Neural crest cell (in vitro differentiated cells): ENCODE measurements around the gene TLCD3B. TPM values are rescaled to one million over a fixed set of nuclear protein-coding genes. Genes with fewer than 3 reads are reported as not detected.

Experiments used
- DNase-seq: peaks from one replicate; pipeline ENCODE4 v3.0.0; 2021; ENCODE audit warnings: low read depth, mixed read lengths, low spot score
- H3K27ac Mint-ChIP-seq: one replicate; pipeline ENCODE4 v1.8.0; 2021; ENCODE audit warnings: mild to moderate bottlenecking, mixed read lengths; ENCODE audit not compliant: unreplicated experiment
- H3K27me3 Mint-ChIP-seq: 2 replicates; pipeline ENCODE4 v1.8.0; 2021; ENCODE audit warnings: low read depth, mild to moderate bottlenecking, mixed read lengths
- H3K36me3 Mint-ChIP-seq: 2 replicates; pipeline ENCODE4 v1.8.0; 2021; ENCODE audit warnings: low read depth, mild to moderate bottlenecking, mixed read lengths
- H3K4me1 Mint-ChIP-seq: 2 replicates; pipeline ENCODE4 v1.8.0; 2021; ENCODE audit warnings: mixed read lengths
- H3K4me3 Mint-ChIP-seq: one replicate; pipeline ENCODE4 v1.8.0; 2021; ENCODE audit warnings: mild to moderate bottlenecking, mixed read lengths
- H3K9me3 Mint-ChIP-seq: 2 replicates; pipeline ENCODE4 v1.8.0; 2021; ENCODE audit warnings: mixed read lengths
- total RNA-seq: library from RNA; stranded (reverse); gene quantifications from 2 replicates; pipeline ENCODE4 v1.2.1, GENCODE V29; 2021
- TF ChIP-seq, protein P1 (sequence below): fragments of 200-600 bp; sonication (generic); conservative IDR thresholded peaks from 2 replicates; pipeline ENCODE4 v1.5.0; 2021; ENCODE audit warnings: antibody characterized with exemption, mild to moderate bottlenecking

Gene TLCD3B
- total RNA-seq, 1 donor from 2014 or later = 14.2 TPM

DNA sequence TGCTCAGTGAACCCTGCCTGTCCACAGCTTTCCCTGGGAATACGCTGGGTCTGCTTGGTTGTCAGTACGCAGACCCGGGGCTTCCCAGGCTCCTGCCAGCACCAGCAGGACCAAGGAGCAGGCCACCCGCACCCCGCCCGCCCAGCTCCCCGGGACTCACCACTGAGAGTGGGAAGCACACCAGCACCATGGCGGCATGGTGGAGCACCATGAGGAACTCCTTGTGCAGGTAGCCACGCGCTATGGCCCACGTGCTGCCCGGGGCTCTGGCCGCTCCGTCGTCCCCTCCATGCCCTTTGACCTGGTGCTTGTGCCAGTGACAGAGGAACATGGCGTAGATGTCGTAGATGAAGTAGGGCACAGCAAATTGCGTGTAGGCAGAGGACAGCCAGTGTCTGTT lies 4.6 kb downstream of the TLCD3B start:
- H3K27me3 Mint-ChIP-seq = peaks cover 33% of the 10 kb centered on the region
- TF ChIP-seq, protein P1, sequence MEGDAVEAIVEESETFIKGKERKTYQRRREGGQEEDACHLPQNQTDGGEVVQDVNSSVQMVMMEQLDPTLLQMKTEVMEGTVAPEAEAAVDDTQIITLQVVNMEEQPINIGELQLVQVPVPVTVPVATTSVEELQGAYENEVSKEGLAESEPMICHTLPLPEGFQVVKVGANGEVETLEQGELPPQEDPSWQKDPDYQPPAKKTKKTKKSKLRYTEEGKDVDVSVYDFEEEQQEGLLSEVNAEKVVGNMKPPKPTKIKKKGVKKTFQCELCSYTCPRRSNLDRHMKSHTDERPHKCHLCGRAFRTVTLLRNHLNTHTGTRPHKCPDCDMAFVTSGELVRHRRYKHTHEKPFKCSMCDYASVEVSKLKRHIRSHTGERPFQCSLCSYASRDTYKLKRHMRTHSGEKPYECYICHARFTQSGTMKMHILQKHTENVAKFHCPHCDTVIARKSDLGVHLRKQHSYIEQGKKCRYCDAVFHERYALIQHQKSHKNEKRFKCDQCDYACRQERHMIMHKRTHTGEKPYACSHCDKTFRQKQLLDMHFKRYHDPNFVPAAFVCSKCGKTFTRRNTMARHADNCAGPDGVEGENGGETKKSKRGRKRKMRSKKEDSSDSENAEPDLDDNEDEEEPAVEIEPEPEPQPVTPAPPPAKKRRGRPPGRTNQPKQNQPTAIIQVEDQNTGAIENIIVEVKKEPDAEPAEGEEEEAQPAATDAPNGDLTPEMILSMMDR = no peak
- H3K36me3 Mint-ChIP-seq = no peaks in the 10 kb centered on the region

DNA sequence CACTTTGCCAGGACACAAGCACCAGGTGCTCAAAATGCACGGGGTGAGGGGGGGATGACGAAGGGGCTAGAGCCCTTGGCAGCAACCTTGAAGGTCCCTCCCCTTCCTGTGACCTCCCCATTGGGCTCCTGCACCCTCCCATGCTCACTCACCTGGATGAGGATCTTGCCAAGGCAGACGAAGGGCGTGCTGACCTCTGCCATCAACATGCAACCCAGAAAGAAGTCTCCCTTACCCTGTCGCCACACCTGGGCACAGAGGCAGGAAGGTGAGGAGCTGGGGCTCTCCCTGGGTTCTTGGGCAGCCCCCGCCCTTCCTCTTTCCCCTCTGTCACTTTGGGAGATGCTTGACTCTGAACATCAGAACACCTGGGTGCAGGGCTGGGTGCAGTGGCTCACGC lies 5.5 kb downstream of the TLCD3B start:
- TF ChIP-seq, protein P1 = no peak

More for the DNA sequence above, 4.6 kb downstream of the TLCD3B start:
- Mint-ChIP-seq H3K27ac (no peak overlapping the region), H3K4me3 (no peak overlapping the region), H3K9me3 (no peaks in the 10 kb centered on the region), H3K4me1 (peaks cover 11% of the 10 kb centered on the region)
- no peak for DNase-seq

DNA sequence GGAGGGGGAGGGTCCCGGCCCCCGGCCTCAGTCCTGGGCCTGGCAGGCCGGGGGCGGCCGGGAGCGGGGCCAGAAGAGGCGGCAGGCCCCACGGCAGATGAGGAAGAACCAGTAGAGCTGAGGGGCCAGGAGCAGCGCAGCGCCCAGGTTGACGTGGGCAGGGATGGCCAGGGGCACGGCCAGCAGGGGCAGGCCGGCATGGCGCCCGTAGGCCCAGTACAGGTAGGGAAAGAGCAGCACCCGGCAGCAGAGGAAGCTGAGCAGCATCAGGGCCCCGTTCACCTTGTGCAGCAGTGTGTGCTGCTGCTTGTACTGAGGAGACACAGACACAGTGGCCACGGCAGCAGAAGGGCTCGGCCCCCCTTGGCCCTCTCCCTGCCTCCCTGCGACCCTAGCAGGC lies 5.9 kb downstream of the TLCD3B start:
- no peaks in the 10 kb centered on the region for H3K36me3 Mint-ChIP-seq

More for the DNA sequence above, 5.5 kb downstream of the TLCD3B start:
- no peaks in the 10 kb centered on the region for H3K9me3 Mint-ChIP-seq
- no peaks in the 10 kb centered on the region for H3K36me3 Mint-ChIP-seq
- DNase-seq = no peak
- peak overlapping the region; percentile 50 for H3K27ac Mint-ChIP-seq
- H3K27me3 Mint-ChIP-seq = peaks cover 31% of the 10 kb centered on the region
- H3K4me3 Mint-ChIP-seq = no peak overlapping the region
- peaks cover 15% of the 10 kb centered on the region for H3K4me1 Mint-ChIP-seq

DNA sequence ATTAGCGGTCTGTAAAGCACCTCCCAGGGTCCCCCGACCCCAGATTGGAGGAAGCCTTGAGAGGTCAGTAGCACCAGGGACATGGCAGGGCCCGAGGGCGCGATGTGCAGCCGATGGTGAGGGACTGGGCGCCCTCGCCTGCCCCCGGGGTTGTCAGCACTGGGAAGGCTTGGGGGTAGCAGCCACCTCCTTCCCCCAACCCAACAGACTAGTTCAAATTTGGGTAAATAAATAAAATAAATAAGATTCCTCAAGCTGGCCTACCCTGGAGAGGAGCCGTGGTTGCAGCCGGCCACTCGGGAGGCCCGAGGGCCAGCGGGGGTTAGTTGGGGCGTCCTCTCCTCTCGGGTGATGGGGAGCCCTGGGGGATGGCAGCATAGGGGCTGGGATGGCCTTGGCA lies 6.6 kb downstream of the TLCD3B start:
- Mint-ChIP-seq H3K27me3 (peaks cover 22% of the 10 kb centered on the region), H3K36me3 (no peaks in the 10 kb centered on the region), H3K27ac (no peak overlapping the region), H3K4me1 (peaks cover 10% of the 10 kb centered on the region), H3K4me3 (no peak overlapping the region), H3K9me3 (no peaks in the 10 kb centered on the region)
- DNase-seq = no peak
- TF ChIP-seq, protein P1 = no peak

More for the DNA sequence above, 5.9 kb downstream of the TLCD3B start:
- Mint-ChIP-seq H3K27me3 (peaks cover 29% of the 10 kb centered on the region), H3K4me3 (no peak overlapping the region), H3K27ac (peak overlapping the region; percentile 50), H3K4me1 (peaks cover 14% of the 10 kb centered on the region), H3K9me3 (no peaks in the 10 kb centered on the region)
- TF ChIP-seq, protein P1 = no peak
- DNase-seq = no peak

DNA sequence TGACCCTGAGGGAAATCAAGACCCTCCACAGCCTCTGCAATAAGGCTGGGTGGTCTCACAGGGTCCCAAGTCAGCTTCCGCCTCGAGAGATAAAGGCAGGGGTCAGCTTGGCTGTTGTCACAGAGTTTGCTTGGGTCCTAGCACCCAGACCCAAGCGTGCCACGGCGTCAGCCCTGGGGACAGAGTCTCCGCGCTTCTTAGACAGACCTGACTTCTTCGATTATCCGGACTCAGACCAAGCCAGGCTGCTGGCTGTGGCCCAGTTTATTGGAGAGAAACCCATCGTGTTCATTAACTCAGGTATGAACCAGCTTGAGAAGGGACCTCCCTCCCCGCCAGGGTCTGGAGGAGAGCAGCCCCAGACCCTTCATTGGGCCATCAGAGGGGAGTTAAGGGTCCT lies 7.5 kb downstream of the TLCD3B start:
- Mint-ChIP-seq H3K9me3 (no peaks in the 10 kb centered on the region), H3K27me3 (peaks cover 16% of the 10 kb centered on the region), H3K4me1 (peaks cover 10% of the 10 kb centered on the region), H3K36me3 (no peaks in the 10 kb centered on the region), H3K27ac (peak overlapping the region; percentile 19), H3K4me3 (no peak overlapping the region)
- DNase-seq = no peak
- TF ChIP-seq, protein P1 = no peak
